Measurements from ENCODE around the gene EEF1AKMT1. TPM values are rescaled to one million over a fixed set of nuclear protein-coding genes. Genes with fewer than 3 reads are reported as not detected.

The EEF1AKMT1 gene
- total and polyA plus RNA-seq, 2 experiments from 2014 or later: 3.2 to 7.6 TPM

DNA sequence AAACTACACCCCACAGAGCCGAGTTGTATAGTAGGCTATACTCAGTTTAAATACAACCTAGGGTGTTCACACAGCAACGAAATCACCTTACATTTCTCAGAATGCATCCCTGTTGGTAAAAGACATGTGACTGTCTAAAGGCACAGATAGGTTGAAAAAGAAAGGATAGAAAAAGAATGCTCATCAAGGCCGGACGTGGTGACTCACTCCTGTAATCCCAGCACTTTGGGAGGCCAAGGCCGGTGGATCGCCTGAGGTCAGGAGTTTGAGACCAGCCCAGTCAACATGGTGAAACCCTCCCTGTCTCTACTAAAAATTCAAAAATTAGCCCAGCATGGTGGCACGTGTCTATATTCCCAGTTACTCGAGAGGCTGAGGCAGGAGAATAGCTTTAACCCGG lies 74.0 kb downstream of the EEF1AKMT1 start:
- DNase-seq (ENCODE audit: low spot score) (no peak), ATAC-seq (no peak)
- no peaks in the 10 kb centered on the region for H3K79me2 ChIP-seq (replicated peaks; ENCODE audit: insufficient read depth)
- no peaks in the 10 kb centered on the region for H3K9me3 Mint-ChIP-seq
- peaks cover 5% of the 10 kb centered on the region for H3K4me1 Mint-ChIP-seq
- no peak overlapping the region for H3K4me3 Mint-ChIP-seq
- H3K9me2 ChIP-seq (ENCODE audit: insufficient read depth): no peaks in the 10 kb centered on the region
- H3F3A ChIP-seq (replicated peaks; ENCODE audit: low read depth): peaks cover 2% of the 10 kb centered on the region; the same call in 1 of the 2 replicates
- no peak overlapping the region for H3K27ac Mint-ChIP-seq
- H3K4me2 ChIP-seq: no peak overlapping the region
- H3K4me1 ChIP-seq (ENCODE audit: insufficient read depth): peaks cover 7% of the 10 kb centered on the region
- H3K27me3 ChIP-seq (ENCODE audit: insufficient read depth): peaks cover 33% of the 10 kb centered on the region
- H3K27ac ChIP-seq (ENCODE audit: low read depth): no peak overlapping the region
- no peaks in the 10 kb centered on the region; the same call in 2 of the 3 replicates for H3K36me3 Mint-ChIP-seq (ENCODE audit: low read depth)
- no peak overlapping the region for H2AFZ ChIP-seq
- TF ChIP-seq CREB1 (CRISPR knock-in tag; IDR thresholded peaks at IDR 0.05; ENCODE audit: low read depth): no peak
- no peak for TF ChIP-seq EZH2phosphoT487 (IDR thresholded peaks at IDR 0.05; ENCODE audit: unreplicated experiment)
- TF ChIP-seq, protein P1, sequence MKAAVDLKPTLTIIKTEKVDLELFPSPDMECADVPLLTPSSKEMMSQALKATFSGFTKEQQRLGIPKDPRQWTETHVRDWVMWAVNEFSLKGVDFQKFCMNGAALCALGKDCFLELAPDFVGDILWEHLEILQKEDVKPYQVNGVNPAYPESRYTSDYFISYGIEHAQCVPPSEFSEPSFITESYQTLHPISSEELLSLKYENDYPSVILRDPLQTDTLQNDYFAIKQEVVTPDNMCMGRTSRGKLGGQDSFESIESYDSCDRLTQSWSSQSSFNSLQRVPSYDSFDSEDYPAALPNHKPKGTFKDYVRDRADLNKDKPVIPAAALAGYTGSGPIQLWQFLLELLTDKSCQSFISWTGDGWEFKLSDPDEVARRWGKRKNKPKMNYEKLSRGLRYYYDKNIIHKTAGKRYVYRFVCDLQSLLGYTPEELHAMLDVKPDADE (IDR thresholded peaks at IDR 0.05): no peak
- no peak overlapping the region for H3K4me3 ChIP-seq
- no peaks in the 10 kb centered on the region for H4K20me1 ChIP-seq (replicated peaks; ENCODE audit: insufficient read depth)
- H3K27me3 Mint-ChIP-seq (ENCODE audit: insufficient read depth, low read depth, poor library complexity): peaks cover 30% of the 10 kb centered on the region
- H3K36me3 ChIP-seq (ENCODE audit: insufficient read depth): no peaks in the 10 kb centered on the region

DNA sequence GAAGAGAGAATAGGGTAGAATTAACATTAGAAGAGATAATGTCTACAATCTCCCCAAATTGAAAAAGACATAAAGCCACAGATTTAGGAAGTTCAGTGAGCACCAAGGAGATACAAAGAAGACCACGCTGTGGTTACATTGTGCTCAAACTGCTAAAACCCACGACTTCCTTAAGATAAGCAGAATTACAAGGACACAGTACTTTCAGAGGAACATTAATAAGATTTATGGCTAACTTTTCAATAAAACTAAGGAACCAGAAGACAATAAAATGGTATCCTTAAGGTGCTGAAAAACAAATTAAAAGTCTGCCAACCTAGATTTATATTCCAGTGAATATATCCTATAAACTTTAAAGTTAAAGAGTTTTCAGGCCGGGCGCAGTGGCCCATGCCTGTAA lies 77.7 kb downstream of the EEF1AKMT1 start:
- Histone ChIP-seq H3K36me3 (ENCODE audit: insufficient read depth) (no peaks in the 10 kb centered on the region), H3K4me3 (no peak overlapping the region), H3K4me1 (ENCODE audit: insufficient read depth) (no peaks in the 10 kb centered on the region), H3K27ac (ENCODE audit: low read depth) (no peak overlapping the region), H3K27me3 (ENCODE audit: insufficient read depth) (peaks cover 11% of the 10 kb centered on the region), H3K79me2 (replicated peaks; ENCODE audit: insufficient read depth) (no peaks in the 10 kb centered on the region), H3K4me2 (no peak overlapping the region), H2AFZ (no peak overlapping the region), H3K9me2 (ENCODE audit: insufficient read depth) (no peaks in the 10 kb centered on the region), H4K20me1 (replicated peaks; ENCODE audit: insufficient read depth) (no peaks in the 10 kb centered on the region), H3F3A (replicated peaks; ENCODE audit: low read depth) (no peaks in the 10 kb centered on the region)
- ATAC-seq: no peak
- Mint-ChIP-seq H3K4me1 (no peaks in the 10 kb centered on the region), H3K27me3 (ENCODE audit: insufficient read depth, low read depth, poor library complexity) (peaks cover 8% of the 10 kb centered on the region), H3K27ac (no peak overlapping the region), H3K36me3 (ENCODE audit: low read depth) (no peaks in the 10 kb centered on the region), H3K9me3 (no peaks in the 10 kb centered on the region), H3K4me3 (no peak overlapping the region)
- TF ChIP-seq, protein P2, sequence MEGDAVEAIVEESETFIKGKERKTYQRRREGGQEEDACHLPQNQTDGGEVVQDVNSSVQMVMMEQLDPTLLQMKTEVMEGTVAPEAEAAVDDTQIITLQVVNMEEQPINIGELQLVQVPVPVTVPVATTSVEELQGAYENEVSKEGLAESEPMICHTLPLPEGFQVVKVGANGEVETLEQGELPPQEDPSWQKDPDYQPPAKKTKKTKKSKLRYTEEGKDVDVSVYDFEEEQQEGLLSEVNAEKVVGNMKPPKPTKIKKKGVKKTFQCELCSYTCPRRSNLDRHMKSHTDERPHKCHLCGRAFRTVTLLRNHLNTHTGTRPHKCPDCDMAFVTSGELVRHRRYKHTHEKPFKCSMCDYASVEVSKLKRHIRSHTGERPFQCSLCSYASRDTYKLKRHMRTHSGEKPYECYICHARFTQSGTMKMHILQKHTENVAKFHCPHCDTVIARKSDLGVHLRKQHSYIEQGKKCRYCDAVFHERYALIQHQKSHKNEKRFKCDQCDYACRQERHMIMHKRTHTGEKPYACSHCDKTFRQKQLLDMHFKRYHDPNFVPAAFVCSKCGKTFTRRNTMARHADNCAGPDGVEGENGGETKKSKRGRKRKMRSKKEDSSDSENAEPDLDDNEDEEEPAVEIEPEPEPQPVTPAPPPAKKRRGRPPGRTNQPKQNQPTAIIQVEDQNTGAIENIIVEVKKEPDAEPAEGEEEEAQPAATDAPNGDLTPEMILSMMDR (conservative IDR thresholded peaks at IDR 0.05; ENCODE audit: low read depth in 2 of 2): no peak
- TF ChIP-seq ZNF114 (CRISPR knock-in tag; IDR thresholded peaks at IDR 0.05): no peak
- TF ChIP-seq EZH2 (IDR thresholded peaks at IDR 0.05; ENCODE audit: low read depth, unreplicated experiment): no peak
- DNase-seq (ENCODE audit: low spot score): no peak

DNA sequence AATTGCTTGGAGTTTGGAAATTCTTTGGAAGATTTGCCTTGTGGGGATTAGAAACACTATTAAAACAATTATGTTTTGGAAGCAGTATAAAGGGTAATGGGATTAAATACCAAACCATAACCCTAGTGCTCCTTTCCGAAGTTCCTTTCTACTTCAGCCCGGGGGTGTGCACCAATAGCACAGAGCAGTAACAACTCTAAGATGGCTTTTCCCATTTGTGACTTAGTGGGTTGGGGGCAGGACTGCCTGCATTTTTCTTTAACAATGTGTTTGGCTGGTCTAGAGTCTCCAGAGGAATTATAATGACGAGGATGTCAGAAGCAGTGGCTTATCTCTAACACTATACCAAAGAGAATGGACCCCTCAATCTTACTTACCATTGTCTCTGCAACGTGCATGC lies 82.1 kb downstream of the EEF1AKMT1 start:
- H3K4me1 Mint-ChIP-seq: peaks cover 12% of the 10 kb centered on the region
- Histone ChIP-seq H2AFZ (no peak overlapping the region), H3K27me3 (ENCODE audit: insufficient read depth) (no peaks in the 10 kb centered on the region), H3K4me2 (no peak overlapping the region), H3K27ac (ENCODE audit: low read depth) (no peak overlapping the region), H3K36me3 (ENCODE audit: insufficient read depth) (no peaks in the 10 kb centered on the region), H3F3A (replicated peaks; ENCODE audit: low read depth) (no peaks in the 10 kb centered on the region), H3K9me2 (ENCODE audit: insufficient read depth) (no peaks in the 10 kb centered on the region), H3K4me3 (no peak overlapping the region), H4K20me1 (replicated peaks; ENCODE audit: insufficient read depth) (no peaks in the 10 kb centered on the region), H3K79me2 (replicated peaks; ENCODE audit: insufficient read depth) (no peaks in the 10 kb centered on the region), H3K4me1 (ENCODE audit: insufficient read depth) (peaks cover 12% of the 10 kb centered on the region)
- H3K9me3 Mint-ChIP-seq: no peaks in the 10 kb centered on the region
- ATAC-seq (no peak), DNase-seq (ENCODE audit: low spot score) (no peak)
- H3K4me3 Mint-ChIP-seq: no peak overlapping the region
- H3K27me3 Mint-ChIP-seq (ENCODE audit: insufficient read depth, low read depth, poor library complexity): no peaks in the 10 kb centered on the region
- no peak overlapping the region for H3K27ac Mint-ChIP-seq
- no peaks in the 10 kb centered on the region for H3K36me3 Mint-ChIP-seq (ENCODE audit: low read depth)
- TF ChIP-seq, protein P1 (IDR thresholded peaks at IDR 0.05): no peak
- TF ChIP-seq POLR2AphosphoS5 (IDR thresholded peaks at IDR 0.05; ENCODE audit: low read depth) (no peak), EZH2 (IDR thresholded peaks at IDR 0.05; ENCODE audit: low read depth, unreplicated experiment) (no peak), STAT1 (IDR thresholded peaks at IDR 0.05; ENCODE audit: unreplicated experiment) (no peak), NANOG (IDR thresholded peaks at IDR 0.05; ENCODE audit: borderline replicate concordance) (no peak), JUNB (IDR thresholded peaks at IDR 0.05; ENCODE audit: unreplicated experiment) (no peak)
- TF ChIP-seq, protein P2 (conservative IDR thresholded peaks at IDR 0.05; ENCODE audit: low read depth in 2 of 2): no peak

Measured in GM23338 (cell line).